Stomach smooth muscle (tissue), 2 donors: ENCODE measurements around the gene MSI2.
A peak's percentile ranks its signal among the peaks of the same experiment; 100 is the strongest.

Source experiments
- H3K27ac ChIP-seq: one replicate; pipeline ENCODE4 v1.7.0; 2013; ENCODE audit warnings: mild to moderate bottlenecking, low read length, inconsistent platforms
- H3K27me3 ChIP-seq, 2 donors: one replicate each; pipeline ENCODE4 v1.7.0; 2013; ENCODE audit warnings: low read length in 2 of 2; ENCODE audit not compliant: insufficient read depth in 2 of 2, control insufficient read depth in 1 of 2
- H3K36me3 ChIP-seq, 2 donors: one replicate each; pipeline ENCODE4 v1.7.0; 2013; ENCODE audit warnings: low read length in 2 of 2; ENCODE audit not compliant: control insufficient read depth in 2 of 2, insufficient read depth in 2 of 2
- H3K4me1 ChIP-seq: one replicate; pipeline ENCODE4 v1.7.0; 2013; ENCODE audit warnings: low read length; ENCODE audit not compliant: control insufficient read depth, insufficient read depth
- H3K4me3 ChIP-seq, 2 donors: one replicate each; pipeline ENCODE4 v1.7.0; 2013; ENCODE audit warnings: low read length in 2 of 2
- H3K9ac ChIP-seq, 2 donors: one replicate each; pipeline ENCODE4 v1.7.0; 2013; ENCODE audit warnings: low read length in 2 of 2, mild to moderate bottlenecking in 1 of 2
- H3K9me3 ChIP-seq, 2 donors: one replicate each; pipeline ENCODE4 v1.7.0; 2013; ENCODE audit warnings: low read length in 2 of 2; ENCODE audit not compliant: control insufficient read depth in 2 of 2
- donor health status: healthy.
- donor health status: Pancreatic carcinoma.

The MSI2 gene

DNA sequence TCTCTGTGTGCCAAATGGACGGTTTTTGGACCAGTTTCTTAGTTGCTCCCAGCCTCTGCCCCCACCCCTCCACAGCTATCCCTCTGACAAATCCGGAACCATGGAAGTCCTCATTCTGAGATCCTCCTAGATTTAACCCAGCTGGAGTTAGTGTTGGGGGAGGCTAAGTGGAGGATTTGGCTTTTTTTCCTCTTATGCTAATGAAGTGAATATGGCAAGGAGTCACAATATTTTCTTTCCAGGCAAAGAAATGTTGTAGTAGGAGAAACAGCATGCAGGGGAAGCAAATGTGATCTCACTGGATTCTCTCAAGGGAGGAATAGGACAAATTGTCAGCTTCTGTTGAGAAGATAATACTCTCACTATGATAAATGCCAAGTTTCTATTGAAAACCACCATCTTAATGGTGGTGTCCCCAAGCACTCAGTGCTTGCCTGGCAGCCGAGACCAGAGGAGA lies 159.5 kb downstream of the MSI2 start:
- H3K27ac ChIP-seq: no peak overlapping the region
- H3K9me3 ChIP-seq: no peaks in the 10 kb centered on the region
- peaks cover 7% of the 10 kb centered on the region for H3K4me1 ChIP-seq
- no peaks in the 10 kb centered on the region for H3K36me3 ChIP-seq
- peak overlapping the region in 1 of 2 donors; percentile 8 for H3K4me3 ChIP-seq
- no peak overlapping the region for H3K9ac ChIP-seq
- no peaks in the 10 kb centered on the region for H3K27me3 ChIP-seq

DNA sequence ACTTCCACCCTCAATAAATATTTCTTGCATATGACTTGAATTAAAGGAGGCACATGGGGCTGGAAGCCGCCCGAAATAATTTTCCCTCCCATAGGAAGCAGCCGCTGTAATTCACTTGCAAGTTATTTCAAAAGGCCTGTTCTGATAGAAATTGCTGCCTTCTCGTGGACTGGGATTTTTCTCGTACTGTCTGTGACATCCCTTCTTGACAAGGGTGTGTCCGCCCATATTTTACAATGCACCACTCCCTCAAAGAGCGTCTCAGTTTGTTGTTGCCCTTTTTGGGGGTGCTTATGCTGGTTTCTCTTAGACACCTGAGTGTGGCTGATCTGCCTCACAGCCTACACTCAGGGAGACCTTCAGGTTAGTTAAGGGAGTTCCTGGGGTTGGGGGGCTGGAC lies 160.0 kb downstream of the MSI2 start:
- no peak overlapping the region for H3K9ac ChIP-seq
- H3K4me3 ChIP-seq: no peak overlapping the region
- no peak overlapping the region for H3K27ac ChIP-seq
- no peaks in the 10 kb centered on the region for H3K27me3 ChIP-seq
- peaks cover 7% of the 10 kb centered on the region for H3K4me1 ChIP-seq
- H3K36me3 ChIP-seq: no peaks in the 10 kb centered on the region
- no peaks in the 10 kb centered on the region for H3K9me3 ChIP-seq

DNA sequence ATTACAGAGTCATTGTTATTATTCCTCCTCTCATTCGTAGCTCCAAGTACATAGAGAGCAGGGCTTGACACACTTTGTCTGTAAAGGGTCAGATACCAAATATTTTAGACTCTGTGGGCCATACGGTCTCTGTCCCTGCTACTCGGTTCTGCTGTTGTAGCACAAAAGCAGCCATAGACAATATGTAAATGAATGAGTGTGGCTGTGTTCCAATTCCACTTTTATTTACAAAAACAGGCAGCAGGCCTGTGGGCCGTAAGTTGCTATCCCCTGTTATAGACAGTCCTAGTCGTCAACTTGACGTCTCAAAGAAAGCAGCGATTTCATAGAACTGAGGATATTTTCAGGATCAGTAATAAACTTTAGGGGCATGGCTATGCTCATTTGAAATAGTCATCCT lies 161.6 kb downstream of the MSI2 start:
- Histone ChIP-seq H3K27me3 (no peaks in the 10 kb centered on the region), H3K27ac (no peak overlapping the region), H3K4me3 (no peak overlapping the region), H3K36me3 (no peaks in the 10 kb centered on the region), H3K4me1 (peaks cover 7% of the 10 kb centered on the region), H3K9me3 (no peaks in the 10 kb centered on the region), H3K9ac (no peak overlapping the region)

DNA sequence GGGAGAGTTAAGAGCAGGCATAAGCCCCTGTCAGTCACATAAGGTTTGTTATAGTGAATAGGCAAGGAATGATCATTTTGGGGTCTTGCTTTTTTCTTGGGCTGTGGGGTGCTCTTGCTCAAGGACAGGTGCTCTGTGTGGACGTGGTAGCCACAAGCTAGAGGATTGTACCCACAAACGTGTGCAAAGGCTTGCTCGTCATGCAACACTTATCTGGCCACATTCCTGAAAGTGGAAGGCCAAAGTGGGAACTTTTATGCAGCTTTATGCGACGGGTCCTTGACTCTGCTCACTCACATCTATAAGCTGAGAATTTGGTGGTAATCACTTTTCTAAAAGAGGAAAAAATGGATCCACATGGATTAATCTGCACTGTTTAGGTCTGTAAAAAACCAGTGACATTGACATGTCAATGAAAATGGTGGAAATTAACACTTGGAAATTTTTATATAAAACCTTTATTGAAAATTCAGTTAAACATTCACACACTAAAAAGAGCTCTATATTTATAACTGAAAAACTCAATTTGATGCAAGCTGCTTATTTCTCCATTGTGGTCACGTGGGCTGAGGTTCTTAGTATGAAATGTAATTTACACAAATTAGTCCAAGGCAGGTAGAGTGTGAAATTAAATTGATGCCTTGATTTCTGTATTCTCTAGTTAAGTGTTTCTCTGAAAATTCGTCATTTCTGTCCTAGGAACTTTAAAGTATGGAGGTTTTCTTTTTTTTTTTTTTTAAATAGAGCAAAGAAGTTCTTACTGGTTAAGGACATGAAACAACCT lies 162.3 kb downstream of the MSI2 start:
- H3K9ac ChIP-seq: no peak overlapping the region
- no peak overlapping the region for H3K27ac ChIP-seq
- no peak overlapping the region for H3K4me3 ChIP-seq
- no peaks in the 10 kb centered on the region for H3K27me3 ChIP-seq
- H3K4me1 ChIP-seq: peaks cover 7% of the 10 kb centered on the region
- no peaks in the 10 kb centered on the region for H3K9me3 ChIP-seq
- H3K36me3 ChIP-seq: no peaks in the 10 kb centered on the region

DNA sequence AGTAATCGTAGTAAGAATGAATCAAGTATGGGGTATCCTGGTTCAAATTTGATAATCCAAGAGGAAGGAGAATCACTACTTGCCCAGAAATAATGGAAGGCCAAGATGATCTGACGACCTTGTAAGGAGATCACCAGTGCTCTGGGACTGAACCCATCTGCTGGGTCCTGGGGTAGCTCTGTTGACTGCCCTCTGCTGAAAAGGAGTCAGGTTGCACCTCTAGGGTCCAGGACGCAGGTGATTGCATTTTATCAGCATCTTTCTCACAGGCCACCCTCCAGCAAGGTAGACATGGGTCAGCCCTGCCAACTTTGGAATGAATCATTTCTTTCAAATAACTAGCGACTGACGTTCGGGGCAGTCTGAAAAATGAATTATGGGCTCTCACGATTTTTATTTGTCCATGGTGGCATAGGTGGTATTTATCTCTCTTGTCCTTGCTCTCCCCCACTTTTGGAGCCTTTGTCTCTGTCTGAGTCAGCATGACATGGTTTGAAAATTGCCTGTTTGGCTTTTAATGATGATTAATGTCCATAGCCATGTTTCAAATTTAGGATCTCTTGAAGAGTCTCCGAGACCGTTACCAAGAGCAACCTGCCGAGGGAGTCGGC lies 163.7 kb downstream of the MSI2 start:
- Histone ChIP-seq H3K4me3 (no peak overlapping the region), H3K4me1 (peaks cover 7% of the 10 kb centered on the region), H3K36me3 (no peaks in the 10 kb centered on the region), H3K9ac (no peak overlapping the region), H3K9me3 (no peaks in the 10 kb centered on the region), H3K27me3 (no peaks in the 10 kb centered on the region), H3K27ac (no peak overlapping the region)

DNA sequence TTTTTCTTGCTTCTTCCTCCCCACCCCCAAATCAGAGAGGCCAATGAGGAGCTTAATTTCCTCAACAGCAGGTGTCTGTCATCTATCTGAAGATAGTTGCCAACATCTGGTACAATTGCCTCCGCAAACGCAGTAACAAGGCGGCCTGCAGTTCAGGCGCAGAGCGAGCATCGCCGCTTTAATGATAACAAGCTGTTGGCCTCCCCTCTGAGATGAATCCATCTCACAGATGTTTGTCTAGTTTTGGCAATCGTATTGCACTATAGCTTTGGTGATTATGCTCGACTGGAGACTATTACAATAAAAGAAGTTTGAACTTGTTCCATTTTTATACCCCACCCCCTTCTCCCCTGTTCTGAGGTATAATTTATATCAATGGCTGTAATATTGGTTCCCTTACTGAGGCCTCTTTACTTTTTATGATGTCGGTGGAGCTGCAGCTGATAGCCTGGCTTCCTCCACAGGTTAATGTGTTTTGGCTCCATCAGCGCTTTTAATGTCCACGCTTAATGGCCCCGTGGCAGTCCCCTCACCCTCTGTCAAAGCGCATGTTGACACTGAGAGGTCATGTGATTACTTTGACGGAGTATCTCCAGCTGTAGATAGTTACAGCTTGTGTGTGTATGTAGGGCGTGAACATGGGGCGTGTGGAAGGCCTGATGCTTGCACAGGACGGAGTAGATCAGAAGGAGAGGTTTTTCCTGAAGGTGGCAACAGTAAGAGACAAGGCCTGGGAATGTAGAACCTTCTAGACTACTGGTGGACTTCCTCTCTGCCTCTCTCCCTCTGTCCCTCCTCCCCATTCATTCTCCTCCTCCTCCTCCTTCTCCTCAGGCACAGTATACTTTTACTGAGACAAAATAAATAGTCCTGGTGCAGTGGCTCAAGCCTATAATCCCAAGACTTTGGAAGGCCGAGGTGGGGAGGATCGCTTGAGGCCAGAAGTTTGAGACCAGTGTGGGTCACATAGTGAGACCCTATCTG lies 164.7 kb downstream of the MSI2 start:
- H3K27ac ChIP-seq: no peak overlapping the region
- H3K9ac ChIP-seq: no peak overlapping the region
- peaks cover 6% of the 10 kb centered on the region for H3K4me1 ChIP-seq
- H3K4me3 ChIP-seq: no peak overlapping the region
- H3K9me3 ChIP-seq: no peaks in the 10 kb centered on the region
- H3K36me3 ChIP-seq: no peaks in the 10 kb centered on the region
- no peaks in the 10 kb centered on the region for H3K27me3 ChIP-seq

DNA sequence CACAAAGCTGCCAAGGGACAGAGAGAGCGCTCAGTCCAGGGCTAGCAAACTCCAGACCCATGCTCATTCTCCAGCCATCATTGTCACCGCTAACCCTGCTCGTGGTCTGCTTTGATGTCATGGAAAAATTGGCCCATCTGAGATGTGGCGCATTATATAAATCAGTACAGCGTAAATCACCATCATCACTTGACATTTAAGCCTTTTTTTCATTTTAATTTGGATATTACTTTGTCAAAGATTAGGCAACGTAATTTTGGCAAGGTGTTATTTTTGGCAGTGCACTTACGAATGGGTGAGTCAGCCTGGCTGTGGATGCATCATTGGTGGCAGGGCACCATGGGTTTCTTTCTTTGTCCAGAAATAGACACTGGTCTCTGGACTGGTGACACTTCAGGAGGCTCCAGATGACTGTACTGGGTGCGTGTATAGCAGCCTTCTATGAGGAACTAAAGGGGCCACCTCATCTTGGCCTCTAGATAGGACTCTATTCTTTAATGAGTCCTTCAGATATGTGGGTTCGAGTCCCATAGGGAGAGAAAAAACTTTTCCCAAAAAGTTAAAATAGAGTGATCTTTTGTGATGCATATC lies 166.3 kb downstream of the MSI2 start:
- H3K9me3 ChIP-seq: no peaks in the 10 kb centered on the region
- H3K36me3 ChIP-seq: no peaks in the 10 kb centered on the region
- H3K27me3 ChIP-seq: no peaks in the 10 kb centered on the region
- H3K4me3 ChIP-seq: no peak overlapping the region
- H3K9ac ChIP-seq: no peak overlapping the region
- H3K4me1 ChIP-seq: peaks cover 2% of the 10 kb centered on the region
- no peak overlapping the region for H3K27ac ChIP-seq

DNA sequence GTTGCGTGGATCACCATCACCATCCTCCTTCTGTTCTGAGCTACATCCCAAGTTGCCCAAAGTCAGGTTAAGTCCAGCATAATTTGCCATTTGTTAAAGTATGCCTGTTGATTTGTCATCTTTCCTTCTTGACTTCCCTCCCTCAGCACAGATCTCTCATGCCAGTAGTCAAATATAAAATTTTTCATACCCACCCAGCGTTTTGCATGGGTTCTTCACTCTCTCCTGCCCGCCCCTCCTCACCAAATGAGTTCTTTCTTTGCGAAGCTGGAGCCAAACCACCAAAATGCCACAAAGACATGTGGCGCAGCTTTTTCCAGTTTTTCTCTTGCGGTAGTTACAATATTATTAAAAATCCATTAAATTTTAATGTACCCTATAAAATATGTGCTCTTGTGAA lies 167.2 kb downstream of the MSI2 start:
- no peak overlapping the region for H3K4me3 ChIP-seq
- no peaks in the 10 kb centered on the region for H3K9me3 ChIP-seq
- no peaks in the 10 kb centered on the region for H3K27me3 ChIP-seq
- no peaks in the 10 kb centered on the region for H3K36me3 ChIP-seq
- peaks cover 2% of the 10 kb centered on the region for H3K4me1 ChIP-seq
- no peak overlapping the region for H3K27ac ChIP-seq
- H3K9ac ChIP-seq: no peak overlapping the region

DNA sequence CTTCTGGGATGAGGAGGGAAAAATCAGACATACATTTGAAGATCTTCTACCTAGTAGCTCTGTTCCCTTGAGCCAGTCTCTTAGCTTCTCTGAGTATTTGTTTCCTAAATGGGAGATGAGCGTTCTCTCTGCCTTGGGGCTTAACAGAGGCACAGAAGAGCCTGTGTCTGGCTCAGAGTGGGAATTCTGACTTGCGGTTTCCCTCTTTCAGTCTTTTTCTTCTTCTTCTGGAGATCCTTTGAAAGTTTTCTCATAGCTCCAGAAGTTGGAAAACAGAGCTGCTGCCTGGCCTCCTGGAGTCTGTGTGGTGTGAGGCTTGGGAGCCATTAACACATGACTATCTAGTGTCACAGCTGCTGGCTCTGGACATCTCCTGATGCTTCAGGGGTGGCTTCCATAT lies 167.9 kb downstream of the MSI2 start:
- Histone ChIP-seq H3K4me1 (peaks cover 2% of the 10 kb centered on the region), H3K27me3 (no peaks in the 10 kb centered on the region), H3K27ac (no peak overlapping the region), H3K9ac (no peak overlapping the region), H3K4me3 (no peak overlapping the region), H3K9me3 (no peaks in the 10 kb centered on the region), H3K36me3 (no peaks in the 10 kb centered on the region)

DNA sequence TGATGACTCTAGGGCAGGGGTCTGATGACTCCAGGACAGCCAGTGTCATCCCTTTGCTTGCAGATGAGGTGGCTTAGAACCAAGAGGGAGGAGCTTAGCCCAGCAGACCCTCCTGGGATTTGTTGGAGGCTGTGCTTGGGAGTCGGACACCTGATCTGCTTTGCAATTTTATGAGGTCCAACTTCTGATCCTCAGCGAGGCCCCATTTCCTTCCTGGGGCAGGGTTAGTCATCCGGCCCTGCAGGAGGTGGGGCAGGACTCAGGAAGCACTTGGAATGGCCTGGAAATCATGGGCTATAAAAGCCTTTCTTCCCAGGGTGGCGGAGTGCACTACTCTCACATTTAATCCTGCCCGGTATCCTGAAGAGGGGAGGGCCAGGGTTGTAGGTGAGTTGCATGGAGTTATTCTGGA lies 168.5 kb downstream of the MSI2 start:
- H3K4me1 ChIP-seq: peaks cover 2% of the 10 kb centered on the region
- no peaks in the 10 kb centered on the region for H3K9me3 ChIP-seq
- H3K36me3 ChIP-seq: no peaks in the 10 kb centered on the region

More for the DNA sequence above, 168.5 kb downstream of the MSI2 start:
- Histone ChIP-seq H3K9ac (no peak overlapping the region), H3K4me3 (no peak overlapping the region), H3K27me3 (no peaks in the 10 kb centered on the region), H3K27ac (no peak overlapping the region)
